Omental fat pad (tissue), 4 donors: ENCODE results near the gene SRGAP3. TPM values are rescaled to one million over a fixed set of nuclear protein-coding genes. Genes with fewer than 3 reads are reported as not detected.

Source experiments
- ATAC-seq: fragments of 150-250 bp; one replicate; pipeline ENCODE4 v1.9.1; 2016; ENCODE audit warnings: mild to moderate bottlenecking, moderate library complexity; ENCODE audit not compliant: low FRiP score
- DNase-seq: peaks from one replicate; pipeline ENCODE4 v3.0.0-alpha.2; 2019; ENCODE audit warnings: low spot score
- total RNA-seq, 4 donors: library from RNA; depleted of rRNA; stranded (reverse); fragments of >200 nt; gene quantifications; one replicate each; pipeline ENCODE4 v1.1.0, GENCODE V29; 2016
- TF ChIP-seq, protein P1 (sequence below), 3 donors: fragments of 450-650 bp; IDR thresholded peaks; one replicate each; pipeline ENCODE4 v1.5.1; 2016 to 2017; ENCODE audit warnings: antibody characterized with exemption in 3 of 3, mild to moderate bottlenecking in 3 of 3, moderate library complexity in 2 of 3

Gene SRGAP3
- total RNA-seq, 4 donors from 2014 or later = 3.0 to 5.3 (median 3.6) TPM

- DNase-seq (no peak), ATAC-seq (no peak)
- TF ChIP-seq, protein P1, sequence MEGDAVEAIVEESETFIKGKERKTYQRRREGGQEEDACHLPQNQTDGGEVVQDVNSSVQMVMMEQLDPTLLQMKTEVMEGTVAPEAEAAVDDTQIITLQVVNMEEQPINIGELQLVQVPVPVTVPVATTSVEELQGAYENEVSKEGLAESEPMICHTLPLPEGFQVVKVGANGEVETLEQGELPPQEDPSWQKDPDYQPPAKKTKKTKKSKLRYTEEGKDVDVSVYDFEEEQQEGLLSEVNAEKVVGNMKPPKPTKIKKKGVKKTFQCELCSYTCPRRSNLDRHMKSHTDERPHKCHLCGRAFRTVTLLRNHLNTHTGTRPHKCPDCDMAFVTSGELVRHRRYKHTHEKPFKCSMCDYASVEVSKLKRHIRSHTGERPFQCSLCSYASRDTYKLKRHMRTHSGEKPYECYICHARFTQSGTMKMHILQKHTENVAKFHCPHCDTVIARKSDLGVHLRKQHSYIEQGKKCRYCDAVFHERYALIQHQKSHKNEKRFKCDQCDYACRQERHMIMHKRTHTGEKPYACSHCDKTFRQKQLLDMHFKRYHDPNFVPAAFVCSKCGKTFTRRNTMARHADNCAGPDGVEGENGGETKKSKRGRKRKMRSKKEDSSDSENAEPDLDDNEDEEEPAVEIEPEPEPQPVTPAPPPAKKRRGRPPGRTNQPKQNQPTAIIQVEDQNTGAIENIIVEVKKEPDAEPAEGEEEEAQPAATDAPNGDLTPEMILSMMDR (IDR thresholded peaks at IDR 0.05) = no peak
These were observed 283.2 kb downstream of the SRGAP3 start for GRCh38 chr3:8966150-8966819.

- ATAC-seq = peak; percentile 57
- TF ChIP-seq, protein P1 (IDR thresholded peaks at IDR 0.05) = no peak
- DNase-seq = no peak
These were observed 284.7 kb downstream of the SRGAP3 start for GRCh38 chr3:8964436-8965370.

- TF ChIP-seq, protein P1 (IDR thresholded peaks at IDR 0.05) = no peak
- peak; percentile 92 for ATAC-seq
- peak; percentile 87 for DNase-seq
These were observed 286.2 kb downstream of the SRGAP3 start, which contains the start of gene RAD18 for GRCh38 chr3:8963137-8963853. Gene RAD18, minus strand, starts transcription at chr3:8963472. Its CDS starts 87 bp downstream, at chr3:8963385.

GRCh38 chr3:8962226-8962861, 287.1 kb downstream of the SRGAP3 start:
- no peak for DNase-seq
- no peak for ATAC-seq
- TF ChIP-seq, protein P1 (IDR thresholded peaks at IDR 0.05) = no peak

- ATAC-seq (no peak), DNase-seq (no peak)
- TF ChIP-seq, protein P1 (IDR thresholded peaks at IDR 0.05) = no peak
These were observed 289.8 kb downstream of the SRGAP3 start for GRCh38 chr3:8959668-8960067.

- ATAC-seq (no peak), DNase-seq (no peak)
- TF ChIP-seq, protein P1 (IDR thresholded peaks at IDR 0.05) = no peak
These were observed 294.3 kb downstream of the SRGAP3 start for GRCh38 chr3:8954938-8955763.
